GM10248 (cell line): ENCODE results near the gene TM9SF4.

Experiments
- CTCF ChIA-PET: fragments of 300-600 bp; sonication (Branson Sonifier 250); formaldehyde crosslinking; extraction: SDS; loops from one replicate; lab custom pipeline; 2021; ENCODE audit warnings: antibody characterized with exemption; lab: Yijun Ruan, JAX
- POLR2A ChIA-PET: fragments of 350-650 bp; sonication (Branson Sonifier 250); formaldehyde crosslinking; extraction: SDS; loops from one replicate; lab custom pipeline; 2020; ENCODE audit warnings: antibody characterized with exemption; lab: Yijun Ruan, JAX
- DNase-seq: peaks from one replicate; pipeline ENCODE4 v3.0.0; 2012; ENCODE audit errors: extremely low spot score
- TF ChIP-seq, protein P1 (sequence below): IDR thresholded peaks from 2 replicates; pipeline ENCODE4 v1.5.1; 2012; ENCODE audit warnings: mild to moderate bottlenecking, low read depth; ENCODE audit errors: extremely low read depth, missing control alignments, control extremely low read depth

Gene TM9SF4

DNA sequence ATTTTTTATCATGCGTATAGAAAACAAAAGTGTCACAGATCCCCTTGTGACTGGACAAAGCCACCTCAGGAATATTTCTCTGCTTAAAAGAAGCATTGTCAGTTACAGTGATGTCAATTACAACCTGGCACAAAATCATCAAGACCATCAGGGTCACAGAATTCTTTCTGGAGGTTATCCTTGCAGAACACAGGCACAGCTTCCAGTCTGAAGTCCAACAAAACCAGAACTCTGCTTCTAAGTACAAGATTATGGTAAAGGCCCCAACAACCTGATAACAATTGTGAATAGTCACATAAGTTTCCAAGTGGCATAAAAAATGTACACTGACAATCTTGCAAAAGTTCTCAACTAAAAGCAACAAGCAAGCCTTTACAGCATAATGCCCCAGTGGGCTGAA lies 77.0 kb downstream of the TM9SF4 start:
- ChIA-PET CTCF (no interaction called here), POLR2A (no interaction called here)
- TF ChIP-seq, protein P1, sequence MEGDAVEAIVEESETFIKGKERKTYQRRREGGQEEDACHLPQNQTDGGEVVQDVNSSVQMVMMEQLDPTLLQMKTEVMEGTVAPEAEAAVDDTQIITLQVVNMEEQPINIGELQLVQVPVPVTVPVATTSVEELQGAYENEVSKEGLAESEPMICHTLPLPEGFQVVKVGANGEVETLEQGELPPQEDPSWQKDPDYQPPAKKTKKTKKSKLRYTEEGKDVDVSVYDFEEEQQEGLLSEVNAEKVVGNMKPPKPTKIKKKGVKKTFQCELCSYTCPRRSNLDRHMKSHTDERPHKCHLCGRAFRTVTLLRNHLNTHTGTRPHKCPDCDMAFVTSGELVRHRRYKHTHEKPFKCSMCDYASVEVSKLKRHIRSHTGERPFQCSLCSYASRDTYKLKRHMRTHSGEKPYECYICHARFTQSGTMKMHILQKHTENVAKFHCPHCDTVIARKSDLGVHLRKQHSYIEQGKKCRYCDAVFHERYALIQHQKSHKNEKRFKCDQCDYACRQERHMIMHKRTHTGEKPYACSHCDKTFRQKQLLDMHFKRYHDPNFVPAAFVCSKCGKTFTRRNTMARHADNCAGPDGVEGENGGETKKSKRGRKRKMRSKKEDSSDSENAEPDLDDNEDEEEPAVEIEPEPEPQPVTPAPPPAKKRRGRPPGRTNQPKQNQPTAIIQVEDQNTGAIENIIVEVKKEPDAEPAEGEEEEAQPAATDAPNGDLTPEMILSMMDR = no peak
- DNase-seq = no peak

DNA sequence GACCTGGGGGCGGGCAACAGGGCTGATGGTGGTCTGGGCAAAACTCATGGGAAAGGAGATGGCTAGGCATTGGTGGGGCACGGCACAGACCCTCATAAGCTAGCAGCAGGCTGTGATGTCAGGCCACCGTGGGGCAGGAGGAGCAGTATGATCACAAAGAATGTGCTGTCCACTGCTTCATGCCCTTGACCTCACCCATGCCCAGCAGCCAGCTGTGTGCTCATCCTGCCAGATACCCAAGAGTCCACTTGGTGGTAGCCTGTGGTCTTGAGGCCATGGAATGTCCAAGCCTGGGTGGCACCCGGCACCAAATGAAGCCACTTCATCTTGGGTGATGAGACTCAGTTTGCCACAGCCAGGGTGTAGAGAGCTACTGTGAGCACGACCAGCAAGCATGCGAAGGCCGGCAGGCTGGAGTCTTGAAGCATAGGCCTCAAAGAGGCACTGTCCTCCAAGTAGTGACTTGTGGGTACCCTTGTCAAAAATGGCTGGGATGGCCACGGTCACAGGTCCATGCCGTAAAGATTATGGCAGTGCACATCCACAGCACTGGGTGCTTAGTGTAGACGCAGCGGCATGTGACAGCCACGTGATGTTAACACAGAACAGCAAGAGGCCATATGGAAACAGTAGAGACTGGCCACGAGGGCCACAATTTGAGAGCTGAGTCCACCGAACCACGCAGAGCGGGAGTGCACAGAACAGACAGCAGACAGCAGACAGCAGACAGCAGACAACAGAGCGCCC lies 79.0 kb downstream of the TM9SF4 start:
- POLR2A ChIA-PET = no interaction called here
- TF ChIP-seq, protein P1 = no peak
- no peak for DNase-seq
- CTCF ChIA-PET = interaction anchor here (1.5 kb wide), 1 partner anchor 157 kb away, joined by 8 read pairs; no protein-coding TSS in a partner anchor

DNA sequence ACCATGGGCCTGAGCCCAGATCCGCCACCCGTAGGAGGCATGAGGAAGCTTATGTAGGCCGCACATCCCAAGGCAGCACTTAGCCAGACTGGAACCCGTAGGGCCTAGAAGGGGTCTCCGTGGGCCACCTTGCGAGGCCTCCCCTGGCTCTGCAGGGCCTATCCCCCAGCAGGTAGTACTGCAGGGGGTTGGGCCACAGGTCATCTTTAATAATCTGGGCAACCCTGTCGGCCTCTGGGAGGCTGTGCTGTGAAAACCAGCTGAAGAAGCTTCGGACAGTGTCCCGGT lies 79.6 kb downstream of the TM9SF4 start:
- ChIA-PET CTCF (interaction anchor here (1.5 kb wide), 2 partner anchors 16 to 157 kb away, joined by 5 to 8 read pairs; no protein-coding TSS in a partner anchor), POLR2A (no interaction called here)
- TF ChIP-seq, protein P1 = no peak
- DNase-seq = no peak

DNA sequence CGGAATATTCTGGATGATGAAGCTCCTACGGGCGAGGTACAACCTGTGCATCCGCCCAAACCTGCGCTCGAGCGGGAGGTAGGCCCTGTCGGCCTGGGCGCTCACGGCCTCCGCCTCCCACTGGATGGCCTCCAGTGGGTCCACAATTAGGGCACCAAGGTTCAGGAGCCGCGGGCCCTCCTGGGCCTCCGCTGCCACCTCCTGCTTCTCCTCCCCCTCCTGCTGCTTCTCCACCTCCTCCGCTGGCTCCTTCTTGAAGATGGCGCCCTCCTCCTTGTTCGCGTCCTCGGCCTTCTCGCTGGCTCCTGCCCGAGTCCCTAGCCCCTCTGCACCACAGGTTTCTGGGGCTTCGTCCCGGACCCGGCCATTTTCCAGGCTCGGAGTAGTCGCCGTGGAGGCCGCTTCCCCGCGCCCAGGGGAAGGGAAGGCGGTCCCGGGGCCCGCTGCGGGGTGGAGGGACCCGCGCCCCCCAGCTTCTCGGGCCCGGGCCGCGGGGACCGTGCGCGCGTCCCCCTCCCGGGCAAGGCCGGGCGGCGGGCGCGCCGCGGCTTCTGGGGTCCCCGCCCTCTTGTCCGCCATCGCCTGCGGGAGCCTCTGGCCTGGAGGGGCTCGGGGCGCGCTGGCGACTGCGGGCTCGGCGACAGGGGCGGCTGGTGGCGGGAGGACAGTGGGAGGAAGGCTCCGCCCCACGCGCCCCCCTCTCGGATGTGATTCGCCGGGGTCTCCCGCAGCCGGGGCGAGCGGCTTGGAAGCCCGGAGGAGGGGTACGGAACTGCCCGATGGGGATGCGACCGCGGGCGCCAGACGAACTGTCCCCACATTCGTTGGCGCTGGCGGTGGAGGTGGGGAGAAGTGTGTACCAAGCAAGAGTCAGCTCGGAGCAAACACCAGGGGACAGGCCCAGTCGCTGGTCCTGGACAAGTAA lies 80.4 kb downstream of the TM9SF4 start:
- ChIA-PET CTCF (interaction anchor here (1.5 kb wide), 2 partner anchors 15 to 158 kb away, joined by 5 to 8 read pairs; no protein-coding TSS in a partner anchor), POLR2A (no interaction called here)
- TF ChIP-seq, protein P1 = no peak
- DNase-seq = peak; percentile 48

DNA sequence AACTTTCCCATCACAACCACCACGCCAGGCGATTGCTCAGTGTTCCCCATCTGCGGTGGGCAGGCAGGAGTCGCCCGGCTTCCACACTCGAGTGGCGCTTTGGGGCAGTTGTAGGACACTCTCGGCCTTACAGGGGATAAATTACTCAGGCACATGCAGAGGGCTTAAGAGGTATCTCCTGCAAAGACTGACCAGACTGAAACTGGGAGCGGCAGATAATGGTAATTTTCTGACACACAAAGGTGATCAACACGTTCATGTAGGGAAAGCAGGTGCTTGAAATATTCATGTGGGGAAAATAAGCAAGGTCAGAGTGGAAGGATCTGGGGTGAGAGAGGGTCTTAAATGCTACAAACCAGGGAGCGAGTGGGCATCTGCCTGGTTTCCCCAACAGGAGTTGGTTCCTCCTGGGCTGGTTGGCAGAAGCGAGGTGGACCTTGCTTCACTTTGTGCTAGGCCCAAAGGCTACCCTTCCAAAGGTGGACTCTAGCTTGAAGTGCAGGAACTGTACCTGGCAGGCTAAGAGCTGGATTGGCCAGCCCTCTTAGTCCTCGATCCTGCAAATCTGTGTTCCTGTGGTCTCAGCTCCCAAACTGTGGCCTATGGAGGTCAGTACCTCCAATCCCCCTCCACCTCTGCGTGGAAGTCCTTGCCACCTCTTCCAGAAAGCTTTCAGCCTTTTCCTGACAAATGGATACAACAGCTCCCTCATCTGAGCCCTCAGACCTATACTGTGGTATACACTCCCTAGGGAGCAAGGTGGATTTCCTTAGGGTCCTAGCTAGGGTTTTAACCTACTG lies 81.3 kb downstream of the TM9SF4 start:
- peak; percentile 24 for DNase-seq
- ChIA-PET CTCF (interaction anchor here (1.5 kb wide), 1 partner anchor 14 kb away, joined by 5 read pairs; no protein-coding TSS in a partner anchor), POLR2A (no interaction called here)
- TF ChIP-seq, protein P1 = no peak

DNA sequence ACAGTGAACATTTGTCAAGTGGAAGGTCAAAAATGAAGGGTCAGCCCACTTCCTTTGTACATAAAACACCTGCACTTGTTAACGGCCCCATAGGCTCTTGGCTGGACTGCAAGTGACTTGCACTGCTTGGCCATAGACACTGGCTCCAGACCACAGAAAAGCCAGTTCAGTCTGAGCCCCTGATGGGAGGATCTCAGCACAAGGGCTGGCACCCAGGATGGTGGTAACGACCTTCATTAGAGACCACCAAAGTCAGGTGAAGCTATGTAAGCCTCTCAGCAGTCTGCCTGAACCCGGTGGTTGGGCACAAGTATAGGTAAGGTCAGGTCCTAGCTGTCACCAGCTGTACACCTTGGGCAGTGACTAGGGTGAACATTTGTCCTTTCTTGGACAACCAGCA lies 81.9 kb downstream of the TM9SF4 start:
- ChIA-PET CTCF (no interaction called here), POLR2A (no interaction called here)
- TF ChIP-seq, protein P1 = no peak
- DNase-seq = no peak
